Fibroblast of the aortic adventitia (primary cell): ENCODE data around the gene N4BP2L2. TPM values are rescaled to one million over a fixed set of nuclear protein-coding genes. Genes with fewer than 3 reads are reported as not detected.

ENCODE experiments used
- DNase-seq: peaks from one replicate; pipeline ENCODE4 v3.0.0-alpha.2; 2010; ENCODE audit warnings: low read depth
- H3K4me3 ChIP-seq: 2 replicates; pipeline ENCODE4 v1.5.1; 2011; ENCODE audit warnings: low read depth, mild to moderate bottlenecking, control low read depth, low read length, moderate library complexity
- total RNA-seq: library from RNA; depleted of rRNA; stranded (reverse); fragments of >200 nt; gene quantifications from 2 replicates; pipeline ENCODE4 v1.2.3, GENCODE V29; 2012; ENCODE audit warnings: low replicate concordance
- TF ChIP-seq, protein P1 (sequence below): IDR thresholded peaks from 2 replicates; pipeline ENCODE4 v1.5.1; 2011; ENCODE audit warnings: mild to moderate bottlenecking, low read length, control low read depth, inconsistent platforms; ENCODE audit not compliant: insufficient read depth

Gene N4BP2L2
- total RNA-seq, 1 donor = 157 TPM

DNA sequence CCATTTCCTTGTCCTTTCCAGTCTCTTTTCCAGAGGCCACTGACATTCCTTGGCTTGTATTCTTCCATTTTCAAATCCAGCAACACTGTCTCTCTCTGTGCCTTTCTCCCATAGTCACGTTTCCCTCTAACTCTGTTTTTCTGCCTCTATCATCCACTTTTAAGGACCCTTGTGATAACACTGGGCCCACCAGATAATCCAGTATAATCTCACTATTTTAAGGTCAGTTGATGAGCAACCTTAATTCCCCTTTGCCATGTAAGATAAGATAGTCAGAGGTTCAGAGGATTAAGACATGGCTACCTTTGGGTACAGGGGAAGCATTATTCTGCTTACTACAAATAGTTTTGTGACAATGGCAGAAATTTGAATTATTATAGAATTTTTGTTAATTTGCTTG, 64.9 kb downstream of the N4BP2L2 start:
- TF ChIP-seq, protein P1, sequence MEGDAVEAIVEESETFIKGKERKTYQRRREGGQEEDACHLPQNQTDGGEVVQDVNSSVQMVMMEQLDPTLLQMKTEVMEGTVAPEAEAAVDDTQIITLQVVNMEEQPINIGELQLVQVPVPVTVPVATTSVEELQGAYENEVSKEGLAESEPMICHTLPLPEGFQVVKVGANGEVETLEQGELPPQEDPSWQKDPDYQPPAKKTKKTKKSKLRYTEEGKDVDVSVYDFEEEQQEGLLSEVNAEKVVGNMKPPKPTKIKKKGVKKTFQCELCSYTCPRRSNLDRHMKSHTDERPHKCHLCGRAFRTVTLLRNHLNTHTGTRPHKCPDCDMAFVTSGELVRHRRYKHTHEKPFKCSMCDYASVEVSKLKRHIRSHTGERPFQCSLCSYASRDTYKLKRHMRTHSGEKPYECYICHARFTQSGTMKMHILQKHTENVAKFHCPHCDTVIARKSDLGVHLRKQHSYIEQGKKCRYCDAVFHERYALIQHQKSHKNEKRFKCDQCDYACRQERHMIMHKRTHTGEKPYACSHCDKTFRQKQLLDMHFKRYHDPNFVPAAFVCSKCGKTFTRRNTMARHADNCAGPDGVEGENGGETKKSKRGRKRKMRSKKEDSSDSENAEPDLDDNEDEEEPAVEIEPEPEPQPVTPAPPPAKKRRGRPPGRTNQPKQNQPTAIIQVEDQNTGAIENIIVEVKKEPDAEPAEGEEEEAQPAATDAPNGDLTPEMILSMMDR = no peak
- DNase-seq = no peak
- H3K4me3 ChIP-seq = no peak overlapping the region

- DNase-seq = peak; percentile 23
- H3K4me3 ChIP-seq = no peak overlapping the region
- TF ChIP-seq, protein P1 = no peak
These were observed 66.4 kb downstream of the N4BP2L2 start for GRCh38 chr13:32472194-32472621.

- no peak overlapping the region for H3K4me3 ChIP-seq
- DNase-seq = peak; percentile 73
- TF ChIP-seq, protein P1 = no peak
These were observed 67.2 kb downstream of the N4BP2L2 start for GRCh38 chr13:32471187-32471922.

DNA sequence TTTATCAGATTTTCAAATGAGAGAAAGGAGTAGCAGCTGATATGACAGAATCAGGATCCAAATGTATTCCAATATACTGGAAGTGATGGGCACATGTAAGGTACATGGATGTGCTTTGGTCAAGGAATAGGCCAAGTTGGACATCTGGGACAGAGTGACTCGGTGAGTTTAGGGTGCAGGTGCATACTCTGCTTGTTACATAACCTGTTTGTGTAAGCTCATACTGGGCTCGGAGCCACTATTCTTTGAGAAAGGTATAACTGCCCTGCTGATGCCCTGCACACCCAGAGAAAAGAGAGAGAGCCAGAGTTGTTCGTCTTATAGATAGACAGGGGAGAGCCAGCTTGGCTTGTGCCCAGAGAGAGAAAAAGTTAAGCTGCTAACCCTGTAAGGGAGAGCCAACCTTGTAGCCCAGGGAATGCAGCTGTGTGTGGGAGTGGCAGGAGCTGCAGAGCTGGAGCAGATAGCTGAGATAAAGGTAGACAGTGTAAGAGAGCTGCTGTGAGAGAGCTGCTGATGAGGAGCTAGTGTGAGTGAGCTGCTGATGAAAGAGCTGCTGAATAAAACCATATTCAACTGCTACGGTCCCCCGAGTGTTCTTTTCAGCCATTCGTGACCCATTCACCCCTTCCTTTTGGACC, 70.0 kb downstream of the N4BP2L2 start:
- no peak overlapping the region for H3K4me3 ChIP-seq
- DNase-seq = peak; percentile 8

DNA sequence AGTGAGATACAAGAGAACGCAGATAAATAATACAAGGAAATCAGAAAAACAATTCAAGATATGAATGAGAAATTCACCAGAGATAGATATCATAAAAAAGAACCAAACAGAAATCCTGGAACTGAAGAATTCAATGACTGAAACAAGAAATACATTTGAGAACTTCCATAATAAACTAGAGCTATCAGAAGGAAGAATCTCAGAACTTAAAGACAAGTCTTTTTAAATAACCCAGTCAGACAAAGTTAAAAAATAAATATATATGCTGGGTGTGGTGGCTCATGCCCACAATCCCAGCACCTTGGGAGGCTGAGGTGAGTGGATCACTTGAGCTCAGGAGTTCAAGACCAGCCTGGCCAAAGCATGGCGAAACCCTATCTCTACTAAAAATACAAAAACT, 82.0 kb downstream of the N4BP2L2 start:
- DNase-seq = no peak
- no peak overlapping the region for H3K4me3 ChIP-seq
- TF ChIP-seq, protein P1 = no peak

More for the DNA sequence above, 70.0 kb downstream of the N4BP2L2 start:
- TF ChIP-seq, protein P1 = no peak

GRCh38 chr13:32455594-32455903, 83.0 kb downstream of the N4BP2L2 start:
- TF ChIP-seq, protein P1 = no peak
- no peak overlapping the region for H3K4me3 ChIP-seq
- no peak for DNase-seq
